Tibial nerve (tissue), 4 donors: ENCODE data around the gene NPW. TPM values are rescaled to one million over a fixed set of nuclear protein-coding genes. Genes with fewer than 3 reads are reported as not detected.

Experiments used
- DNase-seq, 2 donors: peaks; one replicate each; pipeline ENCODE4 v3.0.0-alpha.2; 2019; ENCODE audit warnings: low spot score in 2 of 2
- H3K27ac ChIP-seq, 4 donors: fragments of 200-600 bp; sonication (generic) in 3 of 4; one replicate each; pipeline ENCODE4 v1.5.1; 2017 to 2019; ENCODE audit warnings: mild to moderate bottlenecking in 1 of 4
- H3K27me3 ChIP-seq, 2 donors: fragments of 200-600 bp; sonication (generic) in 1 of 2; one replicate each; pipeline versions ENCODE4 v1.5.1 to v1.6.0; 2017 to 2019
- H3K36me3 ChIP-seq, 3 donors: fragments of 200-600 bp; sonication (generic); one replicate each; pipeline ENCODE4 v1.5.1; 2018 to 2019
- H3K4me1 ChIP-seq, 4 donors: fragments of 200-600 bp; sonication (generic) in 3 of 4; one replicate each; pipeline ENCODE4 v1.5.1; 2017 to 2019
- H3K4me3 ChIP-seq, 4 donors: fragments of 200-600 bp; sonication (generic) in 3 of 4; one replicate each; pipeline ENCODE4 v1.5.1; 2017 to 2019; ENCODE audit warnings: mild to moderate bottlenecking in 1 of 4, moderate library complexity in 1 of 4
- H3K9me3 ChIP-seq, 4 donors: fragments of 200-600 bp; sonication (generic) in 3 of 4; one replicate each; pipeline ENCODE4 v1.5.1; 2017 to 2019
- CTCF ChIP-seq, 5 experiments: fragments of 200-600 bp in 3 of 5; fragments of 450-650 bp in 2 of 5; sonication (generic) in 3 of 5; IDR thresholded peaks; one replicate each; pipeline ENCODE4 v1.5.1; 2016 to 2019; ENCODE audit warnings: antibody characterized with exemption in 5 of 5, mild to moderate bottlenecking in 3 of 5, moderate library complexity in 2 of 5
- EP300 ChIP-seq, 2 donors: sonication (generic); formaldehyde crosslinking; IDR thresholded peaks; one replicate each; pipeline ENCODE4 v1.6.1; 2017; ENCODE audit warnings: antibody characterized with exemption in 2 of 2, mild to moderate bottlenecking in 1 of 2
- POLR2A ChIP-seq, 2 donors: fragments of 450-650 bp; IDR thresholded peaks; one replicate each; pipeline ENCODE4 v1.6.1; 2017; ENCODE audit warnings: antibody characterized with exemption in 2 of 2, mild to moderate bottlenecking in 2 of 2, moderate library complexity in 2 of 2
- WGBS, 2 donors: methylation state at CpG; one replicate each; pipeline ENCODE4 v1.1.5; 2018; 5-methylcytosine and 5-hydroxymethylcytosine counted together
- total RNA-seq, 4 donors: library from RNA; depleted of rRNA; stranded (reverse); fragments of >200 nt; gene quantifications; one replicate each; pipeline ENCODE4 v1.1.0, GENCODE V29; 2016

NPW gene
- total RNA-seq, 4 donors from 2014 or later, result 3.0 to 3.1 TPM; not detected in 2

- TF ChIP-seq POLR2A (IDR thresholded peaks at IDR 0.05) (no peak), EP300 (IDR thresholded peaks at IDR 0.05) (no peak), CTCF (IDR thresholded peaks at IDR 0.05) (no peak)
- Histone ChIP-seq H3K36me3 (peaks cover 18 to 53% (median 23%) of the 10 kb centered on the region in 3 donors), H3K9me3 (no peaks in the 10 kb centered on the region), H3K27ac (peak overlapping the region in 2 of 4 donors; percentile 46 to 92), H3K4me3 (no peak overlapping the region), H3K4me1 (peaks cover 4 to 54% (median 46%) of the 10 kb centered on the region in 4 donors), H3K27me3 (no peaks in the 10 kb centered on the region)
- no peak for DNase-seq
- WGBS, 2 donors, result 85 to 94% methylated on average over 6 to 8 of the region's 8 CpGs
Measured at GRCh38 chr16:2003231-2003826, 16.3 kb upstream of the NPW start.

GRCh38 chr16:2003827-2004641 lies 15.6 kb upstream of the NPW start:
- peak; percentile 66 to 78 for DNase-seq
- Histone ChIP-seq H3K27me3 (no peaks in the 10 kb centered on the region), H3K9me3 (no peaks in the 10 kb centered on the region), H3K4me3 (peak overlapping the region in 1 of 4 donors; percentile 13), H3K4me1 (peaks cover 4 to 61% (median 52%) of the 10 kb centered on the region in 4 donors), H3K36me3 (peaks cover 17 to 46% (median 23%) of the 10 kb centered on the region in 3 donors), H3K27ac (peak overlapping the region in 3 of 4 donors; percentile 46 to 92 (median 62))
- 32 to 49% methylated on average over 12 to 25 of the region's 36 CpGs for WGBS, 2 donors
- TF ChIP-seq POLR2A (IDR thresholded peaks at IDR 0.05), result no peak
- peak; percentile 84 to 95 (median 92) for TF ChIP-seq CTCF (IDR thresholded peaks at IDR 0.05)

GRCh38 chr16:2004795-2005517 lies 14.6 kb upstream of the NPW start:
- 63 to 78% methylated on average over 14 to 21 of the region's 34 CpGs for WGBS, 2 donors
- Histone ChIP-seq H3K9me3 (no peaks in the 10 kb centered on the region), H3K27me3 (no peaks in the 10 kb centered on the region), H3K36me3 (peaks cover 11 to 37% (median 16%) of the 10 kb centered on the region in 3 donors), H3K4me3 (no peak overlapping the region), H3K4me1 (peaks cover 4 to 62% (median 54%) of the 10 kb centered on the region in 4 donors), H3K27ac (peak overlapping the region in 3 of 4 donors; percentile 62 to 92 (median 75))
- no peak for DNase-seq
- TF ChIP-seq POLR2A (IDR thresholded peaks at IDR 0.05) (no peak), EP300 (IDR thresholded peaks at IDR 0.05) (no peak), CTCF (IDR thresholded peaks at IDR 0.05) (no peak)

- WGBS, 2 donors, result 23 to 51% methylated on average over 15 to 18 of the region's 21 CpGs
- Histone ChIP-seq H3K27me3 (no peaks in the 10 kb centered on the region), H3K36me3 (peaks cover 8 to 30% (median 16%) of the 10 kb centered on the region in 3 donors), H3K4me3 (no peak overlapping the region), H3K4me1 (peaks cover 4 to 69% (median 61%) of the 10 kb centered on the region in 4 donors), H3K27ac (peak overlapping the region in 3 of 4 donors; percentile 62 to 92 (median 75)), H3K9me3 (no peaks in the 10 kb centered on the region)
- peak in 3 of 5 experiments; percentile 6 to 57 (median 36) for TF ChIP-seq CTCF (IDR thresholded peaks at IDR 0.05)
- TF ChIP-seq EP300 (IDR thresholded peaks at IDR 0.05), result no peak
- DNase-seq, result no peak
Measured at GRCh38 chr16:2005646-2006045, 13.9 kb upstream of the NPW start.
